UCSD-AML1 (cell line): ENCODE data around the gene KISS1R.

Source experiments
- DNase-seq: peaks from one replicate; lab custom pipeline; 2025; ENCODE audit not compliant: unreplicated experiment; lab: John Stamatoyannopoulos, UW

The KISS1R gene

GRCh38 chr19:919199-920050 lies 2.3 kb downstream of the KISS1R start:
- no peak for DNase-seq

DNA sequence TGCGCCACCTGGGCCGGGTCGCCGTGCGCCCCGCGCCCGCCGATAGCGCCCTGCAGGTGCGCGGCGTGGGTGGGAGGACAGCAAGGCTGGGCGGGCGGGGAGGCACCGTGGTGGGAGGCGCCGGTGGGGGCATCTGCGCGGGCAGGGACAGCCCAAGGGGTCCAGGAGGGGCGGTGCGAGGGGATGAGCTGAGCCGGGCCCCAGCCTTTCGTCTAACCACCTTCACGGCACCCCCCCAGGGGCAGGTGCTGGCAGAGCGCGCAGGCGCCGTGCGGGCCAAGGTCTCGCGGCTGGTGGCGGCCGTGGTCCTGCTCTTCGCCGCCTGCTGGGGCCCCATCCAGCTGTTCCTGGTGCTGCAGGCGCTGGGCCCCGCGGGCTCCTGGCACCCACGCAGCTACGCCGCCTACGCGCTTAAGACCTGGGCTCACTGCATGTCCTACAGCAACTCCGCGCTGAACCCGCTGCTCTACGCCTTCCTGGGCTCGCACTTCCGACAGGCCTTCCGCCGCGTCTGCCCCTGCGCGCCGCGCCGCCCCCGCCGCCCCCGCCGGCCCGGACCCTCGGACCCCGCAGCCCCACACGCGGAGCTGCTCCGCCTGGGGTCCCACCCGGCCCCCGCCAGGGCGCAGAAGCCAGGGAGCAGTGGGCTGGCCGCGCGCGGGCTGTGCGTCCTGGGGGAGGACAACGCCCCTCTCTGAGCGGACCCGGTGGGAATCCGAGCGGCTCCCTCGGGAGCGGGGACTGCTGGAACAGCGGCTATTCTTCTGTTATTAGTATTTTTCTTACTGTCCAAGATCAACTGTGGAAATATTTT lies 3.1 kb downstream of the KISS1R start:
- DNase-seq, result peak; percentile 45

DNA sequence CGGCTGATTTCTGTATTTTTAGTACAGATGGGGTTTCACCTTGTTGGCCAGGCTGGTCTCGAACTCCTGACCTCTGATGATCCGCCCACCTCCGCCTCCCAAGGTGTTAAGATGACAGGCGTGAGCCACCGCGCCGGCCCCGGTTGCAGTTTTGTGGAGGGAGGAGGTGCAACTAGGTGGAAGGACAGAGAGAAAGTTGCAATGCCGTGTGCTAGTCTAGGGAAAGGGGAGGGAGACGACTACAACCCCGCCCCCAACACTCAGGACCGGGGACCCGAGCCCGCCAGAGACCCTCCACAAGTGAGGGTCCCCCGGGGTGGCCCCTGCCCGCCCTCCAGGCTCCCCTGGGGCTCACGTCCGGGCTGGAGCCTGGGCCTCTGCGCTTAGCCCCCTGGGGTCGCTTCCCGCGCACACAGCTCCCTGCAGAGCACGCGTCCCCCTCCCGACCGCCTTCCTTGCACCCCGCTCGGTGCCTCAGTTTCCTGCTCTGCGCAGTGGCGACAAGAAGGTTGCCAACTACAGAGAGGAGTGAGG lies 7.5 kb downstream of the KISS1R start:
- no peak for DNase-seq

DNA sequence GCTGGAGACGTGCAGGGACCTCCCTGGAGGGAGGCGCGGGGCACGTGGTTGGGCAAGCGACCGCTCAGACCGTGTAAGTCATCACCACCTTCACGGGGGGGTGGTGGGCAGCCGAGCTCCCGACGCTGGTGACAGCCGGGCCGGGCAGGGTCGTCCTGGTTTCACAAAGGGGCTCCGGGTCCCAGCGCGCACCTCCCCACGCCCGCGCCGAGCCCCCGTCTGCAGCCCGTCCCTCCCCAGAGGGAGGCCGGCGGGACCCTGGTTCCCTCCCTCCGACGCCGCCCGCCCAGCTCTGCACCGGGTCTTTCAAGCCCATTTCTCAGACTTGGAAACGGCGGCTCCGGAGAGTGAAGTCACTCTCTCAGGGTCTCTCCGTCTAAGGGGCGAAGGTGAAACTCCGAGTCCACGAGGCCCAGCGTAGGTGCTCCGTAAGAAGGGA lies 8.0 kb downstream of the KISS1R start:
- no peak for DNase-seq

DNA sequence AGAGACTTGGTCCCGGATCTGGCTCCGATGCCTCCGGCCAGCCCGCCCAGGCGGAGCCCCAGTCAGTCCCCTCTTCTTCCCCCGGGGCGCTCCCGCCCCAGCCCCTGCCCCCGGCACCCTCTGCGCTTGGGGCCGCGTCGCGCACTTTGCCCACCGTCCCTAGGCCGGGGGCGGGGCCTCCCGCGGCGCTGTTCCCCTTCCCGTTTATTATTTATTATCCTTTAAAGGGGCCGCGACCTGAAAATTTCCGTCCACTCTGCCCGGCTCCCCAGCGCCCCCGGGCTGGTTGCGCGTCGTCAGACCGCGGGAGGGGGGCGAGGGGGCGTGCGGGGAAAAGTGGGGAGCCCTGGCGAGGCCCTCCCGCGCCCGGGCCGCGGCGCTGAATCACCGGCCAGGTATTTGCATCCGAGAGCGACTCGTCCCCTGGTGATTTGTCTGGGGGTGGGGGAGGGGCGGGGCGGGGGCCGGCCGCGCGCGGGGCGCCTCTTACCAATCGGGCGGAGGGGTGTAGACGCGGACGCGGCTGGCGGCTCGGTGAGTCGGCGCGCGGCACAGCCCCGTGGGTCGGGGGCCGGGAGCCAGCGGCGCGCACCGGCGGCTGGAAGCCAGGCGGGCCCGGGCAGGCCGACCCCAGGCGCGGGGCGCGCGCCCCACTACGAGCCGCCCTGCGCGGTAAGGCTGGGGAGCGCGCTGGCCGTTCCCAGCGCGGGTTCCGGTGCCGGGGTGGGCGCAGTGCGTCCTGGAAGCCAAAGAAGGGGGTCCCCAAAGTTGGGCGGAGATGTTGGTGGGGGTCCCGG lies 8.6 kb downstream of the KISS1R start, which contains the start of gene ARID3A:
Gene ARID3A, plus strand, starts transcription at position 510 of the 797 bp plus-strand sequence. CDS start 3,494 bp downstream, outside the sequence.
- DNase-seq, result peak; percentile 87

- no peak for DNase-seq
Measured at GRCh38 chr19:926323-926588, 9.1 kb downstream of the KISS1R start.

DNA sequence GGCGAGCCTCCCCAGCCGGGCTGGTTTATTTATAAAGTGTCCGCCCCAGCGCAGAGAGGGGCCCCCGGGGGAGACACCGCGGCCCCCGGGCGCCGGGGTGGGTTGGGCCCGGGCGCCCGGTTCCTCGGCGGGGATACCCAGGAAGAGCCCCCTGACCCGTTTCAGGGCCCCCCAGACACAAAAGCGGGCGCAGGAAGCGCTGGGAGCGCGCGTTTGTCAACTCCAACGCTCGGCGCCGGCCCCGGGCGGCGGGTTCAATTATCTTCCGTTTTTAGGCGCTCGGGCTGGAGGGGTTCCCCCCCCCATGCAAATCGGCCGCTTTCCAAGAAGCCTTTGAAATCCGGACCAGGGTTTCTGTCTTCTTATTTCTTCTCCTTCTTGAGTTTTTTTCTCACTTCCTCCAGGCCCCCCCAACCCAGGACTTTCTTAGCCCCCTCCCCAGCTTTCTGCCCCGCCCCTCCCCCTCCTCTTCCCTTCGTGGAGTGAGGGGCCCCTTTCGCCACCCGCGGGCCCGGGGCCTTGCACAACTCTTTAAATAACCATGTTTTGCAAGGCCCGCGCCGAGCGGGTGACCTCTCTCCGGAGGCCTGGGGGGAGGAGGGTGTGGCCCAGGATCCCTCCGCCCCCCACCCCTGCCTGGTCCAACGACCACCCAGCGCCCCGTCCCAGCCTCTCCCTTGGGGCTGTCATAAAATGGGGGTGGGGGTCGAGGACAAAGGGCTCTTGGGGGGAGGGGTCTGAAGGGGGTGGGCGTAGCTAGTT lies 9.6 kb downstream of the KISS1R start:
- peak; percentile 49 for DNase-seq

- DNase-seq, result no peak
Measured at GRCh38 chr19:927351-927779, 10.2 kb downstream of the KISS1R start.

DNA sequence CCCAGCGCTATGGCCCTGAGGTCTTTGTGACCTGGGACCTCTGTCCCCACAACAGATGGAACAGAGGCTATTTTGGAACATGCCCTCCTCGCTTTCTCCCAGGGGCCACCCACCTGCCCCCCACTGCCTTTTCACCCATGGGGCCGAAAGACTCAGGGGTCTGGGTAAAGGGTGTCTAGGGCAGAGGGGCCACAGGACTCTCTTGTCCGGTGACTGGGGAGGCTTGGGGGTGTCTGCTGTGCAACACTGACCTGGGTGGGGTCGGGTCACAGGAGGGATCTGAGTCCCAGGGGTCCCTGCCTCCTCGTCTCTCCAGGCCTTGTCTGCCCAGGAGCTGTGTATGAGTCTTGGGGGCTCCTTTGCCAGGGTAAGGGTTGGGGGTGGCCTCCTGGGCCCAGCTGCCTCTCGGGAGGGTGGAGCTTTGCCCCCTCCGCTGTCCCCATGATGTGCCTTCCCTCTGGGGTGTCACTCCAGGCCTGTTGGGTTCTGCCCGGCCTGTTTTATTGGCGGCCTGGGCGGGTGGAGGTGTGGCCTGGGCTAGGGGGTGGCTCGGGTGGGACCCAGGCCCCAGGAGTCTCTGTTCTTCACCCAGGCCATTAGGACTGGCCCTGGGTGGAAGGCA lies 10.8 kb downstream of the KISS1R start:
- no peak for DNase-seq

DNA sequence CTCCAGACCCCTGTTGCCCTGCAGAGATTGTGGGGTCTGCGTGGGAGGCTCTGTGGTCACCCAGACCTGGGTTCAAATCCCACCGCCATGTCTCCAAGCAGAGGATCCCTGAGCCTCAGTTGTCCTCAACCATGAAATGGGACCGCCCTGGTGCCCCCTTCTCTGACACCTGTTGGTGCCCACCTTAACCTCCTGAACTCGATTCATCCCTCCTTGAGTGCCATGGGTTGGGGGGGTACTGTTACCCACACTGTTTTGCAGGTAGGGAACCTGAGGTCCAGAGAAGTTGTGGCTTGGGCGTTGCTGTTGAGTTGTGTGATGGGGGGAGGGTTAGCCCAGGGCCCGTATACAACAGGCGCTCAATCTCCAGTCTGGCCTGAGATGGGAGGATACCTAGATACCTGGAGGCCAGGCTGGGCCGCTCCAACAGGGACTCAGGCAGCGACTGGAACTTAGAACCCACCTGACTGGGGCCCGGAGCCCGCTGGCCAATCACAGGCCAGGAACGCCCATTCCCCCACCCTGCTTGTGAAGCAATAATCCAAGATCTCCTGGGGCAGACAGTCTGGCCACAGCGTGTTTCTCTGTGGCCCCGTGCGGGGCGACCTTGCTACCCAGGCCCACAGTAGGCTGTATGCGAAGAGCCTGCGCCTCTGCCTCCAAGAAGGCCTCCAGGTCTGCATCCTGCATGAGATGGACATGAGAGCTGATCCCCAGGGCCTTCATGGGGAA lies 11.5 kb downstream of the KISS1R start:
- DNase-seq, result no peak

DNA sequence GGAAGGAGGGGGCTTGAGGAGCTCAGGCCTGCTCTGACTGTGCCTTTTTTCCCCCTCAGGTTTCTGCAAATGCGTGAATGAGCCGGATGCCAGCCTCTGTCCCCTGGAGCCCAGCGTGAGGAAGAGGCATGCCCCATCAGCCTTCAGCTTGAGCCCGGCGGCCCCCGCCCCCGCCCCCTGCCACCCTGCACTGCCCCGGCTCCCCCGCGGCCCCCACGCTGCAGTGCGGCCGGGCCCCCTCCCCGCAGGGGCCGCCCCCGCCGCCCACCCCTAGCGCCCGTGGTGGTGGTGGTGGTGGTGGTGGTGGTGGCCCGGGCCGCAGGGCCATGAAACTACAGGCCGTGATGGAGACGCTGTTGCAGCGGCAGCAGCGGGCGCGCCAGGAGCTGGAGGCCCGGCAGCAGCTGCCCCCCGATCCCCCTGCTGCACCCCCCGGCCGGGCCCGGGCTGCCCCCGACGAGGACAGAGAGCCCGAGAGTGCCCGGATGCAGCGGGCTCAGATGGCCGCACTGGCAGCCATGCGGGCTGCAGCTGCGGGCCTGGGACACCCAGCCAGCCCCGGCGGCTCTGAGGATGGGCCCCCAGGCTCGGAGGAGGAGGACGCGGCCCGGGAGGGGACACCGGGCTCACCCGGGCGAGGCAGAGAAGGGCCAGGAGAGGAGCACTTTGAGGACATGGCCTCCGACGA lies 12.2 kb downstream of the KISS1R start:
- no peak for DNase-seq

- no peak for DNase-seq
Measured at GRCh38 chr19:929891-930258, 12.7 kb downstream of the KISS1R start.

- DNase-seq, result no peak
Measured at GRCh38 chr19:931860-932647, 14.9 kb downstream of the KISS1R start.

DNA sequence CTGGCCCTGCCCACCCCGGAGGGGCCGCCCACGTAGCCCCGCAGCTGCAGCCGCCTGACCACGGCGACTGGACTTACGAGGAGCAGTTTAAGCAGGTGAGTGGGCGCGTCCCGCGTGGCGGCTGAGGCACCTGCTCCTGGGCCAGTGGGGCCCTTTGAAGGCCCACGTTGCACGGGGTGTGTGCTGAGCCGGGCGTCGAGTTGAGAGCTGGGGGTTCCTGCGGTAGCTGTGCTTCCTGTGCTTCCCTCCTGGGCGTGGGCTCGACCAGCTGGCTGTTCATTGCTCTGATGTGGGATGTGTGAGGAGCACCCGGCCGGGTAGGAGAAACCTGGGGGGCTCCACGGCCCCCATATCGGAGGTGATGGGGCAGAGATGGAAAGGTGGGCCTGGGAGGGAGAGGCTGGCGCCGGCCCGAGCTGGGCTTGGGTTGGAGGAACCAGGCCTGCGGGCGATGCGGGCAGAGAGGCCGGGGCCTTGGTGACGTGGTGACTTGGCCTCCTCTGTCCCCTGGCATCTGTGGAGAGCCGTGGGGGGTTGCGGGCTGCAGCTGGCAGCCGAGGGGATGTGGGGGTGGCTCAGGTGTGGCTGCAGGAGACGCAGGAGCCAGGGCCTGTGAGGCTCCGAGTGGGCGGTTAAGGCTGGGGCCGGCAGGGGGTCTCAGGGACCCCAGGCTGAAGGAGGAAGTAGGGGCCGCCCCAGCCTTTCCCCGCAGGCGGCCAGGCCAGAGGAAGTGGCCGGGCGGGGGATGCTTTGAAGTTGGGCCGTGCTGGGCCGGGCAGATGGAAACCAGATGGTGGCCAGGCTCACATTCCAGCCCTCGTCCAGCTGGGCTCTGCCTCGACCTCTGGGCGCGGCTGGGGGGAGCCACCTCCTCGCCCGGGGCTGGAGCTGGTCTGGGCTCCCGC lies 15.8 kb downstream of the KISS1R start:
- DNase-seq, result peak; percentile 39

GRCh38 chr19:933553-933882 lies 16.4 kb downstream of the KISS1R start:
- no peak for DNase-seq

GRCh38 chr19:934197-934840 lies 17.2 kb downstream of the KISS1R start:
- DNase-seq, result no peak
